Panc1 (cell line): ENCODE results near the gene SYT2.

Source experiments
- POLR2AphosphoS5 ChIP-seq: IDR thresholded peaks from 2 replicates; pipeline ENCODE4 v1.6.1; 2012; ENCODE audit warnings: mild to moderate bottlenecking, low read depth, low read length, moderate library complexity
- TF ChIP-seq, protein P1 (sequence below), 2 experiments: IDR thresholded peaks; 2 replicates each; pipeline ENCODE4 v1.6.1; 2011 to 2012; ENCODE audit warnings: low read depth in 2 of 2, control low read depth in 1 of 2, low read length in 1 of 2, mild to moderate bottlenecking in 1 of 2, moderate library complexity in 1 of 2; ENCODE audit not compliant: insufficient read depth in 1 of 2

DNA sequence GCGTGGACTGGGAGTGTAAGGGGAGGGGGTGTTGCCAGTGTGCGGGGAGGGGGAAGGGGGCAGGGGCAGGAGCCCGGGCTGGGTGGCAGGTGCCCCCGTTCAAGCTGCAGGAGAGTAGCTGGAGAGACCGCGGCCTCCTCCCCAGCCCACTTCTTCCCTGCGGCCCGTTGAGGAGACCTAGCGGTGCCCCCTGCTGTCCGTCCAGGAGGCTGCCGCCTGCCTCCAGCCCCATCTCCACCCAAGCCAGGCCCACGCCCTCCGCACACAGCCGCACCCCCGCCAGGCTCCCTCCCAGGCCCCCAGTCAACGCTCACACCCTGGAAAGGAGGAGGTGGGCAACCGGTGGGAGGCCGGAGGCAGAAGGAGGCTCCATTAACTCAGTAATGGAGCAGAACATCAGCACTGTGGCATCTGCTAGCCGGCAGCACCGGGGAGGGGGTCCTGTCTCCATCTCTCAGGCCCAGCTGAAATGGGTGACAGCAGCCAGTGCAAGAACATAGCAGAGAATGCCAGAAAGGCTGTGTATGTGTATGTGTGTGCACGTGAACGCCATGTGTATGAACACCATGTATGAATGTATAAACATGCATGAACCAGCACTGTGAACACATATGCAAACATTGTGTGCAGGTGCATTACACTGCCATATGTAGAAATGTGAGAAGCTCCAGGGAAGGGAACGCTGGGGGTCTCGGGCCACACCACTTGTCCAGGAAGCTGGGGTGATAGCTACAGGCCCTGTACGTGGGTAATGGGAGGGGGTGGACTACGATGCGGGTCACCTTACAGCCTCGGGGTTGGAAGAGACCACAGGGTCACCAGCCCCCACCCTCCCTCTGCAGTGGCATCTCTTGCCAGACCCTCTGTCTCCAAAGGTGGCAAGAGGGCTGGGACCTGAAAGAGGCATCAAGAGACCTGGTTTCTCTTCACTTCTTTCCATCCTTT lies 84.6 kb downstream of the SYT2 start:
- TF ChIP-seq, protein P1, sequence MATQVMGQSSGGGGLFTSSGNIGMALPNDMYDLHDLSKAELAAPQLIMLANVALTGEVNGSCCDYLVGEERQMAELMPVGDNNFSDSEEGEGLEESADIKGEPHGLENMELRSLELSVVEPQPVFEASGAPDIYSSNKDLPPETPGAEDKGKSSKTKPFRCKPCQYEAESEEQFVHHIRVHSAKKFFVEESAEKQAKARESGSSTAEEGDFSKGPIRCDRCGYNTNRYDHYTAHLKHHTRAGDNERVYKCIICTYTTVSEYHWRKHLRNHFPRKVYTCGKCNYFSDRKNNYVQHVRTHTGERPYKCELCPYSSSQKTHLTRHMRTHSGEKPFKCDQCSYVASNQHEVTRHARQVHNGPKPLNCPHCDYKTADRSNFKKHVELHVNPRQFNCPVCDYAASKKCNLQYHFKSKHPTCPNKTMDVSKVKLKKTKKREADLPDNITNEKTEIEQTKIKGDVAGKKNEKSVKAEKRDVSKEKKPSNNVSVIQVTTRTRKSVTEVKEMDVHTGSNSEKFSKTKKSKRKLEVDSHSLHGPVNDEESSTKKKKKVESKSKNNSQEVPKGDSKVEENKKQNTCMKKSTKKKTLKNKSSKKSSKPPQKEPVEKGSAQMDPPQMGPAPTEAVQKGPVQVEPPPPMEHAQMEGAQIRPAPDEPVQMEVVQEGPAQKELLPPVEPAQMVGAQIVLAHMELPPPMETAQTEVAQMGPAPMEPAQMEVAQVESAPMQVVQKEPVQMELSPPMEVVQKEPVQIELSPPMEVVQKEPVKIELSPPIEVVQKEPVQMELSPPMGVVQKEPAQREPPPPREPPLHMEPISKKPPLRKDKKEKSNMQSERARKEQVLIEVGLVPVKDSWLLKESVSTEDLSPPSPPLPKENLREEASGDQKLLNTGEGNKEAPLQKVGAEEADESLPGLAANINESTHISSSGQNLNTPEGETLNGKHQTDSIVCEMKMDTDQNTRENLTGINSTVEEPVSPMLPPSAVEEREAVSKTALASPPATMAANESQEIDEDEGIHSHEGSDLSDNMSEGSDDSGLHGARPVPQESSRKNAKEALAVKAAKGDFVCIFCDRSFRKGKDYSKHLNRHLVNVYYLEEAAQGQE (IDR thresholded peaks at IDR 0.05; ENCODE audit: insufficient read depth in 1 of 2, low read depth in 2 of 2, low read length in 1 of 2) = no peak
- no peak for TF ChIP-seq POLR2AphosphoS5
